Pulmonary artery endothelial cell (primary cell): ENCODE data around the gene KCND1. TPM values are rescaled to one million over a fixed set of nuclear protein-coding genes. Genes with fewer than 3 reads are reported as not detected.
A peak's percentile ranks its signal among the peaks of the same experiment; 100 is the strongest.

ENCODE experiments used
- DNase-seq: peaks from one replicate; pipeline ENCODE4 v3.0.0-alpha.2; 2011; ENCODE audit warnings: low read depth, low spot score
- total RNA-seq: library from RNA; depleted of rRNA; stranded (reverse); fragments of >200 nt; gene quantifications from 2 replicates; pipeline ENCODE4 v1.2.3, GENCODE V29; 2014

Gene KCND1
- total RNA-seq, 1 donor from 2014 or later = 0.13 TPM

DNA sequence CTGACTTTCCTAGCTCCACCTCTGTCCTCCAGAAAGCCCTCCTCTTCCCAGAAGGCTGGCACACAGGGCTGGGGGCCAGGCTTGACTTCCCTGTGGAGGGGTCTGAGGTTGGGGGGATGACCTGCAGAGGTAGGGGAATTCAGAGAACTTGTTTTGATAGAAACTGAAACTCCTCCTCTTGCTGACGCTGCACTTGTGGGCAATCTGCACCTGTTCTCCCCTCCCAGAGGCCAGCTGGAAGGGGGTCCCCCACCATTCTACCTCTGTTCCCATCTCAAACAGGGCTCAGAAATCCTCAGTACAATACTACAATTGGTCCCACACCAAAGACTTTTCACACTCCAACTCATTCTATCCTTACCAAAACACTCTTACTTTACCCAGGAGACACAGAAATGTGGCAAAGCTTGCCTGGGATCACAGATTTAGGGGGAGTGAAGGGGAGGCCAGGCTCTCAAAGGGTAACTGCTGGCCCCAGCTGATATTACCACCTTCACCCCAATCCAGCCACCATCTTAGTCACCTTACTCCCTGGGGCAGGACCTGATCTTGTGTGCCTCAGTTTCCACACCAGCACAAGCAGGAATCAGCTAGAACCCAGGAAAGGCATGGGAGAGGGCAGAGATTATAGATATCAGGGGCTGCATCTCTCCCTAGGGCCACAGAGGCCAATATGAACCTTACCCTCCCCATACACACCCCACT lies 32.8 kb downstream of the KCND1 start:
- DNase-seq = no peak

DNA sequence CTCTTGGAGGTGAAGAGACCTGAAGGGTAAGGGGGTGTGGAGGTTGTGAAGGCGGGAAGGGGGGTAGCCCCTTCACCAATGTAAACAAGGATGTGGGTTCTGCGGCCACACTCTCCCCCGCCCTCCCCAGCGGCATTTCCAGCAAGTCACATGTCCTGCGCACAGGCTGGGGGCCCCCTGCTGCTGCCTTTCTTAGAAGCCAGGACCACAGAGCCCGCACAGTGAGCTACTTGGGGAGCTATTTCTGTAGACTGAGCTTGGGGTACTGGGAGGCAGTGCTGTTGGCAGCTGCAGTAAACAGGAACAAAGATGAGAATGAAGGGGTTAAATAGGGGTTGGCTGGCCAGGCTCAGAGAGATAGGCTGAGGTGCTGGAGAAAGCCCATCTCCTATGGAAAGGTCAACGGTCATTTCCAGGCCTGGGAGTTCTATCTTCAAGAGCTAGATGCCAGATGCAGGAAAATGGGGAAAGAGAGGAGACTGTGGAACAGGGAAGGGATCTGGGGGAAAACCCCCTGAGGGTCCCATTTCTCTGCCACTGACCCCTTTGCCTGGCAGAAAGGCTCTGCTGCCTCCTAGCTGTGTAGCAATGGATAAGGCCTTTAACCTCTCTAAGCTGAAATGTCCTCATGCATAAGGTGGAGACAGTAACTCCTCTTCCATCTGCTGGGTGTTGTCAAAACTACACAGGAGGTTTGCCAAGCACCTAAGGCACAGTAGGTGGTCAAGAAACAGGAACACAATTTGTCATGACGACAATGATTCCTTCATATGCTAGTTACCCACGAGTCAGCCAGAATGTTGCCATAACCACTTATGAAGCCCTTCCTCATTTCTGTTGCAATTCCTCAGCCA lies 34.4 kb downstream of the KCND1 start:
- no peak for DNase-seq

DNA sequence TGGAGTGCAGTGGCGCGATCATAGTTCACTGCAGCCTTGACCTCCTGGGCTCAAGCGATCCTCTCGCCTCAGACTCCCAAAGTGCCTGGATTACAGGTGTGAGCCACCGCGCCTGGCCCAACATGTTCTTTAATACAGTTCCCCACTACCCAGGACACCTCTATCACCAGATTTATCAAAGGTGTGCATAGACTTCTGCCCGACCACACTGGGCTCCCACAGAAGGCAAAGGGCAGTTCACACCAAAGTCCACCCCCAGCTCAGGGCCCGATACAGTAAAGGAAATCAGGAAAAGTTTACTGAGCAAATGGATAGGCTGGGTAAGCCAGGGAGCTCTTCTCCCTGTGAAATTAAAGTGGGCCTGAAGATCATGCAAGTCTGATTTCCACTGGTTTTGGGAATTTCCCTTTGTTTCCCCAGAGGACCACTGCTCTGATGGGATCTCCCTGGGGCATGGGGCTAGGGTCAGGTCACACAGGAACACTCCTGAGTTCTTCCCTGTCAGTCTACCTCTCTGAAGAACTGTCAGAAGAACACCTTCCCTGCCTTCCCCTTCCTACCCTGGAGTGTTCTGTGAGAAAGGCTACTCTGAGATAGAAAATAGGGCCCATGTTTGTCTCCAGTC lies 35.1 kb downstream of the KCND1 start:
- DNase-seq = no peak

DNA sequence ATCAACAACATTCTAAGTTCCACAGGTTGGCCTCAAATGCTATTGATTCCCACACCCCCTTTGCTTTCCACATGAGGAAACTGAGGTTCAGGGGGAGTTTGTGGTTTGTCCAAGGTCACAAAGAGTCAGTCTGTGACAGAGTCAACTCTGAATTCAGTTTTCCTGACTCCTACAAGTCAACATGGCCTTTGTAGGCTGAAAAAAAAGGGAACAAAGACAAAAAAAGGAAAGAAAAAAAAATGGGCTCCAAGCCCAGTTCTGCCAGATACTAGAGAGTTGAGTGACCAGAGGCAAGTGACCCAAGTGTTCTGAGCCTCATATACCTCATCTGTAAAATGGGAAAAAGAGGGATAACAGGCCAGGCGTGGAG lies 36.4 kb downstream of the KCND1 start:
- DNase-seq = no peak

DNA sequence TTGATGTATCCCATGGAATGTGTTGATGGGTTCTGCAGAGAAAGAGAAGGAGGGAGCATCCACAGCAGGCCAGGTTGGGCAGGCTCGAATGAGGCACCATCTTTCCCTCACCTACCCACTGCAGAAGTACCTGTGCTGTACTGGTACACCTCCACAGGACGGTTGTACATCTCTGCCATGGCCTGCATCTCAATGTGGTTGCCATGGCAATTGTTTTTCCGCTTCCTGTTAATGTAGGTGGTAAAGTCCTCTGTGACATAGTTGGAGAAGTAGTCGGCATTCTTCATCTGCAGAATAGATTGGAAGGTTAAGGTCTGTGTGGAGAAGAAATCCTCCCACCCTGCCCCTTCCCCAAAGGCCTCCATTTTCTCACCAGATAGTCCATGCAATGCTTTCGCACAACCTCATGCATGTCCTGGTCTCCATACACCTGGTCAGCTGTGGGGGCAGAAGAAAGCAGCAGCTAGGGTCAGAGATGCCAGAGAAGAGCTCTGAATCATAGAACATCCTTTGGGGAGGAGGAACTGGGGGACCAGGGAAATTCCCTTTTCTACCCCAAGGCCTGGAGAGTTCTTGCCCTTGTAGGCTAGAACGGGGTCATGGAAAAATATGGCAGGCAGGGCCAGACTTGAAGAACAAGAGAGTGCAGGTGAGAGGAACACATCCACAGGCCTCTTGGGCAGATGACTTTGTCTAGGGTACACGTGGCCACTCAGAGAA lies 36.9 kb downstream of the KCND1 start:
- no peak for DNase-seq

DNA sequence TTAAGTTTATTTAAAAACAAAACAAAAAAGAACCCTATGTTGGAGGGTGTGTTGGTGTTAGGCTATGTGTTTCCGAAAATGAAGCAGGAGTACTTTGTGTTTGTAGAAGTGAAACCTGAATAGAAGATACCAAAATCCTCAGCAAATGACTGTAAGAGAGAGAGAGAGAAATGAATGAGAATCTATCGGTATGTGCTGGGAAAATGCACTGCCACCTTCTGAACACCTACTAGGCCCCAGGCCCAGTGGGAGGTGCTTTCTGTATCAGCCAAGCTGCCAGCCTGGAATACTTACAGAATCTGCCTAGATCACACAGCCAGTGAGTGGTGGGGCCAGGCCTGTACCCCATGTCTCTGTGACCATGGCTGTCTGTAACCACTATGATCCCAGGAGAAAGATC lies 37.9 kb downstream of the KCND1 start:
- DNase-seq = no peak

DNA sequence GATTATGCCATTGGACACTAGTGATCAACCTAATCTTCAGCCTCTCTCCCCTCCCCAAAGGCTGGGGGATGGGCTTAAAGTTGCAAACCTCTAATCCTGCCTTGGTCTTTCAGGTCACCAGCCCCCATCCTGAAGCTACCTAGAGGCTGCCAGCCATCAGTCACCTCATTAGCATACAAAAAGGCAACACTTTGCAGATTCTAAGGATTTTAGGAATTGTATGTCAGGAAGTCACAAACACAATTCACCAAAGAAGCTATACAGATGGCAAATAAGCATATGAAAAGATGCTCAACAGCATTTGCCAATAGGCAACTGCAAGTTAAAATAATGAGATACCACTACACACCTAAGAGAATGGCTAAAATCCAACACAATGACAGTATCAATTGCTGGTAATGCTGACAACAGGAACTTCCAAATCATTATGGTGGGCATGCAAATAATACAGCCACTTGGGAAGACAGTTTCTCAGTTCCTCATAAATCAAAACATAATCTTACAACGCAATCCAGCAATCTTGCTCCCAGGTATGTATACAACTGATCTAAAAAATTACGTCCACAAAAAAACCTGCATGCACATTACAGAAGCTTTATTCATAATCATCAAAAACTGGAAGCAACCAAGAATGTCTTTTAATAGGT lies 43.8 kb downstream of the KCND1 start:
- no peak for DNase-seq

DNA sequence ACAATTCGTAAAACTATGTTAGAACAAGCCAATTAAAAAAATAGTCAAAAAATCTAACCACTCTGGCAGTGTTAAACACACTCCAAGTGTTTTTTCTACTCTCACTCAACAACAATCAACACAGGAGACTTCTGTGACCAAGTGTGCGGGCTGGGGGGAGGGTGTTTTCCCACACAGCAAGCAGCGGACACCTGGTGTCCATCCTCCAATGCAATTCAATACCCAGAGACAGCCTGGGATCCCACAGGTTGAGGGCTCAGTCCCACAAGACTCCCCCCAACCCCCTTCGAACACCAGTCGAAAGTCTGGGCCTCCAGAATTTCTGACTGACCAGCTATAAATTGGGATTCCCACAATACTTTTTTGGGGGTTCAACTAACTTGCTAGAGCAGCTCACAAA lies 44.5 kb downstream of the KCND1 start:
- no peak for DNase-seq

DNA sequence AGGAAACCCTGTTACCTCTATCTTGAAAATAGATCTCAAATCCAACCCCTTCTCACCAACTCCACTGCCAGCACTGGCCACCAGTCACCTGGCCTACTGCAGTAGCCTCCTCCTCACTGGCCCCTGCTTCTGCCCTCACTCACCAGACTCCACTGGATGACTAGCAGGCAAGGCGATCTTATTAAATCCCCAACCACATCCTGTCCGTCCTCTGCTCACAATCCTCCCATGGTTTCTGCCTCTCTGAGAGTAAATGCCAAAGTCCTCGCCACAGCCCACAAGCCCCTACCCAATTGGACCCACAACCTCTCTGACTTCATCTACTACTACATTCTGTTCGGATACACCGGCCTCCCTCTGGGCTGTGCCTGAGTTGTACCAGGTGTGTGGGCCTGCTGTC lies 47.4 kb downstream of the KCND1 start:
- DNase-seq = no peak

DNA sequence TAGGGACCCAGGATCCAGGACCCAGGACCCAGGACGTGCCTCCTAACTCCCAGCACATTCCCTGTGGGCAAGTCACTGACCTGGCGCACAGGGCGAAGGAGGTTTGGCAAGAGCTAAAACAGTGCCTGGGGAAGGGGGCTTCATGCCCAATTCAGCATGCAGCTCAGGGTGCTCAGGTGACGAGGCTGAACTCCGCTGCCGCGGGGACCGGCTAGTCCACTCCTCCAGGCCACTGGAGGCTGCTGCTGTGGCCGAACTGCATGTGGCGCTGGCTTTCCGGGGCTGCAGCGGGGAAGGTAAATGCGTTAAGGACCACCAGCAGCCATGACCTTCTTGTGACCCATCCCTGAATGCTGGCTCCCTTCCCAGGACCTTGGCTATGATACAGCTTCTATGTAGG lies 47.9 kb downstream of the KCND1 start:
- DNase-seq = no peak

DNA sequence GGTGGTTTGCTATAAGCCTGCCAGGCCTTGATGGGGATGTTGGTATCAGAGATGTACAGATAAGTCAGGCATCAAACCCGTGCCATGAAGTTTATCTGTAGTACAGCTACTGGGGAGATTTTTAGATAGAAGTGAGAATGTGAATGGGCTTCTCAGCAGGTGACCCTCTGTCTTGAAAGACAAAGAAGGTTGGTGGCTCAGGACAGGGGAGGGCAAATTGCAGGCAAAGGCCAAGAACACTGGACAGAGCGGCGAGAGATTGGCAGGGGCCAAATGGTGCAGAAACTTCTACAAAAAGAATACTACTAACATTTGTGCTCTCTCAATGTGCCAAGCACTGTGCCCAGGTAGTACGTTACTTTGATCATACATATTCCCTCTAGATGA lies 50.9 kb downstream of the KCND1 start:
- DNase-seq = no peak

DNA sequence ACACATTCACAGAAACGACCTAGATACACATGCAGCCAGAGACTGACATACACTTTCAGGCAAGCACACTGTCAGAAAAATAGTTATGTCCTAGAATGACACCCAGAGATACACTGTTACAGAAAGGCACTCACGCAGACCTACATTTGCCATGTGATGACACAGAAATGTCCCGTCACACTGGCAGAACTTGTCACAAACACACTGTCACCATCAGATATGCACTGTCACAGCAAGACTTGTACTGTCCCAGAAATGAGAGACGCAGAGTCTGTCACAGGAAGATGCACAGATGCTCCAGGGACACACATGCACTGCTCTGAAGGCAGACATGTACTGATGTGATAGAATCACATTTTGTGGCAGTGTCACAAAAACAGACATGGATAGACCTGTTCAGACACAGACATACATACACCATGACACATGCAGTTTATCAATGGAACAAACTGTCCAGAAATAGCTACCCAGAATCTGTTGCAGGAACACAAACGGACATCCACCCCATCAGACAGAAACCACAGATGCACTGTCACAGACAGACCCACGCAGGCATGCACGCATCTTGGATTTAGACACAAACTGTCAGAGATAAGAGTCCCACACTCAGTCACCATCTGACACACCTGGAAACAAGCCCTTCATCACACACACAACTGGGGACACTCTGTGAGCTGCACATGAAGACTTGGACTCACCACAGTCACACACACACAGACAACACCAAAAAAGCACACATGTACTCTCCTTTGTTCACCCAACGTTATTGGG lies 51.5 kb downstream of the KCND1 start:
- DNase-seq = no peak

DNA sequence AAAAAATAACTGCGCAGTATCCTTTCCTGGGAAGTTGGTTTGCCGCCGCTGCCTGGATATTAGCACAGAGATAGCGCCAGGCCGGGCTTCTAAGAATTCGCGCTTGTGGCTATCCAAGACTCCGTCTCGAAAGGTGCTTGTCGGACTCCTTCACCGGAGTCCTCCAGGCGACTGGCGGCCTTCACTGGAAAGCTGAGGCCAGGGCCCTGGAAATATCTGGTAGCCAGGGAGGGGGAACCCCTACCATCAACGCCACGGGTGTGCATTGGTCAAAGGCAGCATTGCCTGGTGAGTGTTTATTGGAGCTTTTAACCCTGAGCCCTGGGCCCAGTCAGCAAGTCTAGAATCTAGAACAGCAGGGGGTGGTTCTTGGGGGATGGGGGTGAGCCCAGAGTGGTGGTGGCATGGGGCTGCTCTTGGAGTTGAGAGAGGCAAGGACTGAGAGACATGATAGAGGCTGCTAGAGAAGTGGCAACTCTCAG lies 52.2 kb downstream of the KCND1 start:
- DNase-seq = no peak

DNA sequence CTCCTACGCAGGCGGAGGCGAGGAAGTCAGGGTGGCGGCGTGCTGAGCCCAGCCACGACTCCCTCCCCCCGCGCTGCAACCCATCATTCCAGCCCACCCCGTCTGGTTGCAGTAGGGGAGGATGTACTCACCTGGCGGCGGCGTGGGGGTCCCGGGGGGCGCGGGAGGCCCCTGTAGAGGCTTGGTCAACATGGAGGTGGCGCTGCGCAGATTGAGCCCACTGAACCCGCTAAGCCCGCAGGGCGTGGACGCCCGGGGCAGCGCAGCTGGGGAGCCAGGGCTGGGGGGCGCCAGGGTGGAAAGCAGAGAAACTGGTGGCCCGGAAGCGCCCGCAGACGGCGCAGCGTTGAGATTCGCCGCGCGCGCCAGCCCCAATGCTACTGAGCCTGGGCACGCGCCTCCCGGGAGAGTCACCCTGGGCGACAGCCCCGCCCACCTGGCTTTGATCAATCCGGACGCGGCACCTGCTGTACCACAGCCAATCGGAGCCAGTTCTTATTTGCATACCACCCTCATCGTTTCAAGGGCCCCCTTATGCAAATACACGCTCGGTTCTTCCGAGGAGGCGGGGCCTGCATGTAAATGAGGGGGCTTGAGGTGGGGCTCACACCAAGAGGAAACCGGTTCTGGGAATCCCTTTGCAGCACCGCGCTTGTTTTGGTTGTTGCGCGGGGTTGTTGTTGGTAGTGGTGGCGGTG lies 52.9 kb downstream of the KCND1 start, which contains the start of gene PIM2:
TSS of gene PIM2 (minus strand) at position 382 of the 698 bp plus-strand sequence. CDS start at position 192, 190 bp downstream.
- DNase-seq = peak; percentile 49

DNA sequence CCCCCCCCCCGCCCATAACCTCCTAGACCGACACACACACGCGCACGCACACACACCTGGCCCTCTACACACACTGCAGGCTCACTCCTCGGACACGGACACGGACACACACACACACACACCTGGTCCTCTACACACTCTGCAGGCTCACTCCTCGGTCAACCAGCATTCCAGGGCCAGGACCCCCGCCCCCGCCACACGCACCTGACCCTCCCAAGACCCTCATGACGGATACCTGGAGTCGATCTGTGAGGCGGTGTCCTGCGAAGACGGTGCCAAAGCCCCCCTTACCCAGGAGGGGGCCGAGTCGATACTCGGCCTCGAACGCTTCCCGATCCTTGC lies 53.4 kb downstream of the KCND1 start:
- no peak for DNase-seq

DNA sequence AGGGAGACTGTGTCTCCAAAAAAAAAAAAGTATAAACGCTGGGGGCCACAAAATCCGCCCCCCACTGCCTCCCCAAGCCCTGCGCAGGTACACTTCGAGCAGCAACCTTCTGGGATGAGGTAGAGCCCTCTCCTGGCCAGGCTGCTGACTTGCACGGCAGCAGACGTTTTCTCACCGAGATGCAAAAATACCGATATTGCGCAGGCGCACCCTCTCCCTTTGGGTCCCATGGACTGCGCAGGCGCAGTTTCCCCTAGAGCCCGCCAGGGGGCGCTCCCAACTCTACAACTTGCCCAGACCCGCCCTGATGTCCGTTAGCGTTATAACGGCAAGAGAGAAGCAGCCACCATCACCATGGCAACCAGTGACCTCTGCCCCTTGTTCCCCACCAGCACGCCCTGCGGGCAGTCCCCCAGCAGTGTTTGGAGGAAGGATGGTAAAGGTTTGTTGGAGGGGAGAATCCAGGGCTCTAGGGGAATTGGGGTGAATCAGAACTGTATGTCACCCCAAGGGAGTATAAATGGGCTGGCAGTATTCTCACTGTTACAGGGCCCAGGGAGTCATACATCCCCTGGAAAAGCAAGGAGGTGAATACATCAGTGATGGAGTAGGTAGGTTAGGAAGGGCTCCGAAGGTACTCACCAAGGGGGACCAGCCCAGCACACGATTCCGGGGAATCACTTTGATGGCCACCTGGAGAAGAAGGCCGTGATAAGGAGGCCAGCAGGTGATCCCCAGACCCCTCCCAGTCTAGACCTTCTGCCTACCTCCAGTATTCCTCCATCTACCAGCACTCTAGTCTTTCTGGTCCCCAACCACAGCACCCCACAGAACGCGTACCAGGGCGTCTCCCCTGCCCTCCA lies 54.3 kb downstream of the KCND1 start:
- peak; percentile 59 for DNase-seq

DNA sequence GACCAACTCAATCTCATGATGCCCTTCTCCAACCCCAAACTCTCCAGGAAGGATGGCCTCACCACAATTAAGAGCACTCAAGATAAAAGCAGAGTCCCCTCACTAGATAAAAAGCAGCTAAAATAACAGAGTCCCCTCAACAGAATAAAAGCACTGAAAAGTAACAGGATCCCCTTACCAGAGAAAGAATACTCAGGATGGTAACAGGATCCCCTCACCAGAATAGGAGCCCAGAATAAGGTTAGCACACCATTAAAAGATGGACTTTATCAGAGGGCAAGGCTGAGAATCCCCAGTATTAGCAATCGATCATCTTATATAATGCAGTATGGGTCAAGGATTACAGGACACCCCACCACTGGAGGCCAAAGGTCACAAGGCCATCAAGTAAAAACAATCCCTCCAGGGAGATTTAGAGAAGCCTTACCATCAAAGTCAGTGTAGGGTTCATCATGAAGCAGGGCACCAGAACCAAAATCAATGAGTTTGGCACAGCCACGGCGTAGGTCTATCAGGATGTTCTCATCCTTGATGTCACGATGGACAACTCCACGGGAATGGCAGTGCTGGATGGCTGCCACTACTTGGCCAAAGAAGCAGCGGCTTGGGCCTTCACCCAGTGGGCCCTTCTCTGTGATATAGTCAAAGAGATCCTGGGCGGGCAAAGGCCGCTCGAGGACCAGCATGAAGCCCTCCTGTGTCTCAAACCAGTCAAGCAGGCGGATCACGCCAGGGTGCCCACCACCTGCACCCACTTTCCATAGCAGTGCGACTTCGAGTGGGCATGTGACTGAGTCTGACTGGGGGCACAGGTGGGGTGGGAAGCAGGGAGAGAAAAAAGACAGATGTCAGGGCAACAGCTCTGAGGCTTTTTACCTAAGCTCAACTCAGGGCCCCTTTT lies 56.8 kb downstream of the KCND1 start:
- no peak for DNase-seq
